HEK293 (cell line): ENCODE data around the gene REPS2.

ENCODE experiments used
- CTCF ChIA-PET: fragments of 350-600 bp; formaldehyde crosslinking; extraction: SDS; loops from one replicate; lab custom pipeline; 2021; ENCODE audit warnings: antibody characterized with exemption; lab: Yijun Ruan, JAX
- POLR2A ChIA-PET: fragments of 300-600 bp; formaldehyde crosslinking; extraction: SDS; loops from one replicate; lab custom pipeline; 2020; ENCODE audit warnings: antibody characterized with exemption, inconsistent platforms; lab: Yijun Ruan, JAX
- H3K27ac ChIP-seq: fragments of 200-500 bp; sonication (Bioruptor generic); 2 replicates; pipeline ENCODE4 v1.5.1; 2014; ENCODE audit warnings: low read depth, low read length, control low read depth, inconsistent platforms; ENCODE audit errors: extremely low read depth
- H3K36me3 ChIP-seq, 2 experiments: fragments of 200-500 bp in 1 of 2; sonication (Bioruptor generic) in 1 of 2; 1 replicate in 1 of 2; 2 replicates in 1 of 2; pipeline ENCODE4 v1.5.1; 2014 to 2017; ENCODE audit warnings: inconsistent platforms in 2 of 2, low read length in 2 of 2; ENCODE audit not compliant: control insufficient read depth in 2 of 2, insufficient read depth in 1 of 2
- H3K4me1 ChIP-seq: fragments of 200-500 bp; sonication (Bioruptor generic); 2 replicates; pipeline ENCODE4 v1.5.1; 2014; ENCODE audit warnings: mild to moderate bottlenecking, low read length, inconsistent platforms; ENCODE audit not compliant: control insufficient read depth, insufficient read depth
- H3K4me3 ChIP-seq: 2 replicates; pipeline ENCODE4 v1.5.1; 2011; ENCODE audit warnings: low read depth, mild to moderate bottlenecking, control low read depth, low read length, moderate library complexity
- H3K9me3 ChIP-seq: fragments of 200-500 bp; sonication (Bioruptor generic); 2 replicates; pipeline ENCODE4 v1.5.1; 2014; ENCODE audit warnings: low read depth, low read length, inconsistent platforms; ENCODE audit not compliant: control insufficient read depth, insufficient read depth
- SP3 ChIP-seq: fragments of 450-650 bp; formaldehyde crosslinking; IDR thresholded peaks from 2 replicates; pipeline ENCODE4 v1.5.1; 2016; ENCODE audit warnings: missing biosample characterization, missing genetic modification characterization
- ZNF10 ChIP-seq: fragments of 450-650 bp; formaldehyde crosslinking; IDR thresholded peaks from 2 replicates; pipeline ENCODE4 v1.5.1; 2017; ENCODE audit warnings: missing biosample characterization, missing genetic modification characterization
- ZNF175 ChIP-seq: fragments of 450-650 bp; formaldehyde crosslinking; IDR thresholded peaks from 2 replicates; pipeline ENCODE4 v1.5.1; 2016; ENCODE audit warnings: missing biosample characterization, missing genetic modification characterization
- ZNF239 ChIP-seq: fragments of 450-650 bp; formaldehyde crosslinking; IDR thresholded peaks from 2 replicates; pipeline ENCODE4 v1.5.1; 2016; ENCODE audit warnings: missing biosample characterization, missing genetic modification characterization
- ZNF48 ChIP-seq: fragments of 450-650 bp; formaldehyde crosslinking; IDR thresholded peaks from 2 replicates; pipeline ENCODE4 v1.5.1; 2016; ENCODE audit warnings: missing biosample characterization, missing genetic modification characterization
- ZNF514 ChIP-seq: fragments of 450-650 bp; formaldehyde crosslinking; IDR thresholded peaks from 2 replicates; pipeline ENCODE4 v1.5.1; 2016; ENCODE audit warnings: missing biosample characterization, missing genetic modification characterization
- ZNF521 ChIP-seq: fragments of 450-650 bp; formaldehyde crosslinking; IDR thresholded peaks from 2 replicates; pipeline ENCODE4 v1.5.1; 2017; ENCODE audit warnings: missing biosample characterization, mild to moderate bottlenecking, missing genetic modification characterization
- ZNF555 ChIP-seq: fragments of 450-650 bp; formaldehyde crosslinking; conservative IDR thresholded peaks from 2 replicates; pipeline ENCODE4 v1.5.1; 2017; ENCODE audit warnings: missing biosample characterization, mild to moderate bottlenecking, missing genetic modification characterization, inconsistent platforms
- ZNF571 ChIP-seq: fragments of 450-650 bp; formaldehyde crosslinking; IDR thresholded peaks from 2 replicates; pipeline ENCODE4 v1.5.0; 2017; ENCODE audit warnings: missing biosample characterization, missing genetic modification characterization
- TF ChIP-seq, protein P1 (sequence below): fragments of 450-650 bp; formaldehyde crosslinking; IDR thresholded peaks from 2 replicates; pipeline ENCODE4 v1.5.1; 2016; ENCODE audit warnings: missing biosample characterization, missing genetic modification characterization
- TF ChIP-seq, protein P2 (sequence below): fragments of 450-650 bp; formaldehyde crosslinking; IDR thresholded peaks from 2 replicates; pipeline ENCODE4 v1.5.1; 2017; ENCODE audit warnings: missing biosample characterization, missing genetic modification characterization
- TF ChIP-seq, protein P3 (sequence below): fragments of 450-650 bp; formaldehyde crosslinking; IDR thresholded peaks from 2 replicates; pipeline ENCODE4 v1.5.1; 2016; ENCODE audit warnings: missing biosample characterization, missing genetic modification characterization
- TF ChIP-seq, protein P4 (sequence below): fragments of 450-650 bp; formaldehyde crosslinking; conservative IDR thresholded peaks from 2 replicates; pipeline ENCODE4 v1.5.1; 2016; ENCODE audit warnings: low read depth, missing biosample characterization, missing genetic modification characterization
- TF ChIP-seq, protein P5 (sequence below): fragments of 450-650 bp; formaldehyde crosslinking; IDR thresholded peaks from 2 replicates; pipeline ENCODE4 v1.5.1; 2016; ENCODE audit warnings: missing biosample characterization, missing genetic modification characterization
- TF ChIP-seq, protein P6 (sequence below): fragments of 450-650 bp; IDR thresholded peaks from 2 replicates; pipeline ENCODE4 v1.5.1; 2018; ENCODE audit warnings: missing biosample characterization, mild to moderate bottlenecking, missing genetic modification characterization

Gene REPS2

DNA sequence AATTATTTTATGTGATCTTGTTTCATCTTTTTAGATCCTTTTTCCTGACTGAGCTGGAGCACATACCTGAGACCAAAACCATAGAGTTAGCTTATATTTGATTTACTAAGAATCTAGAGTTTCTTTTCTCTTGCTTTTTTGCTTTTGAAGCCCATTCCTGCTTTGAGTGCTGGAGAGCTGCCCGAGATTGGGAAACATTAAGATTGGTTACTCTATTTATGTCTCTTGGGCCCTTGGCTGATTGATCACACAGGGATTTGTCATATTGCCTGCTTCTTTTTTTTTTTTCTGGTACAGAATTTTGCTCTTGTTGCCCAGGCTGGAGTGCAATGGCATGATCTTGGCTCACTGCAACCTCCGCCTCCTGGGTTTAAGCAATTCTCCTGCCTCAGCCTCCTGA lies 73.9 kb downstream of the REPS2 start:
- Histone ChIP-seq H3K36me3 (no peaks in the 10 kb centered on the region), H3K4me3 (no peak overlapping the region), H3K9me3 (no peaks in the 10 kb centered on the region), H3K4me1 (peaks cover 7% of the 10 kb centered on the region), H3K27ac (no peak overlapping the region)
- TF ChIP-seq ZNF514 (tag by site-specific recombination): no peak
- TF ChIP-seq ZNF175 (tag by site-specific recombination): no peak
- no peak for TF ChIP-seq ZNF571 (tag by site-specific recombination)
- no peak for TF ChIP-seq ZNF10
- TF ChIP-seq, protein P1, sequence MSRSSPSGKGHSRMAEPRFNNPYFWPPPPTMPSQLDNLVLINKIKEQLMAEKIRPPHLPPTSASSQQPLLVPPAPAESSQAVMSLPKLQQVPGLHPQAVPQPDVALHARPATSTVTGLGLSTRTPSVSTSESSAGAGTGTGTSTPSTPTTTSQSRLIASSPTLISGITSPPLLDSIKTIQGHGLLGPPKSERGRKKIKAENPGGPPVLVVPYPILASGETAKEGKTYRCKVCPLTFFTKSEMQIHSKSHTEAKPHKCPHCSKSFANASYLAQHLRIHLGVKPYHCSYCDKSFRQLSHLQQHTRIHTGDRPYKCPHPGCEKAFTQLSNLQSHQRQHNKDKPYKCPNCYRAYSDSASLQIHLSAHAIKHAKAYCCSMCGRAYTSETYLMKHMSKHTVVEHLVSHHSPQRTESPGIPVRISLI (tag by site-specific recombination): no peak
- TF ChIP-seq, protein P2, sequence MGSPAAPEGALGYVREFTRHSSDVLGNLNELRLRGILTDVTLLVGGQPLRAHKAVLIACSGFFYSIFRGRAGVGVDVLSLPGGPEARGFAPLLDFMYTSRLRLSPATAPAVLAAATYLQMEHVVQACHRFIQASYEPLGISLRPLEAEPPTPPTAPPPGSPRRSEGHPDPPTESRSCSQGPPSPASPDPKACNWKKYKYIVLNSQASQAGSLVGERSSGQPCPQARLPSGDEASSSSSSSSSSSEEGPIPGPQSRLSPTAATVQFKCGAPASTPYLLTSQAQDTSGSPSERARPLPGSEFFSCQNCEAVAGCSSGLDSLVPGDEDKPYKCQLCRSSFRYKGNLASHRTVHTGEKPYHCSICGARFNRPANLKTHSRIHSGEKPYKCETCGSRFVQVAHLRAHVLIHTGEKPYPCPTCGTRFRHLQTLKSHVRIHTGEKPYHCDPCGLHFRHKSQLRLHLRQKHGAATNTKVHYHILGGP (tag by site-specific recombination): no peak
- TF ChIP-seq, protein P3, sequence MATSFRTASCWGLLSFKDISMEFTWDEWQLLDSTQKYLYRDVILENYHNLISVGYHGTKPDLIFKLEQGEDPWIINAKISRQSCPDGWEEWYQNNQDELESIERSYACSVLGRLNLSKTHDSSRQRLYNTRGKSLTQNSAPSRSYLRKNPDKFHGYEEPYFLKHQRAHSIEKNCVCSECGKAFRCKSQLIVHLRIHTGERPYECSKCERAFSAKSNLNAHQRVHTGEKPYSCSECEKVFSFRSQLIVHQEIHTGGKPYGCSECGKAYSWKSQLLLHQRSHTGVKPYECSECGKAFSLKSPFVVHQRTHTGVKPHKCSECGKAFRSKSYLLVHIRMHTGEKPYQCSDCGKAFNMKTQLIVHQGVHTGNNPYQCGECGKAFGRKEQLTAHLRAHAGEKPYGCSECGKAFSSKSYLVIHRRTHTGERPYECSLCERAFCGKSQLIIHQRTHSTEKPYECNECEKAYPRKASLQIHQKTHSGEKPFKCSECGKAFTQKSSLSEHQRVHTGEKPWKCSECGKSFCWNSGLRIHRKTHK (tag by site-specific recombination): no peak
- TF ChIP-seq SP3 (tag by site-specific recombination): no peak
- TF ChIP-seq ZNF48 (tag by site-specific recombination): no peak
- no peak for TF ChIP-seq ZNF239
- TF ChIP-seq, protein P4, sequence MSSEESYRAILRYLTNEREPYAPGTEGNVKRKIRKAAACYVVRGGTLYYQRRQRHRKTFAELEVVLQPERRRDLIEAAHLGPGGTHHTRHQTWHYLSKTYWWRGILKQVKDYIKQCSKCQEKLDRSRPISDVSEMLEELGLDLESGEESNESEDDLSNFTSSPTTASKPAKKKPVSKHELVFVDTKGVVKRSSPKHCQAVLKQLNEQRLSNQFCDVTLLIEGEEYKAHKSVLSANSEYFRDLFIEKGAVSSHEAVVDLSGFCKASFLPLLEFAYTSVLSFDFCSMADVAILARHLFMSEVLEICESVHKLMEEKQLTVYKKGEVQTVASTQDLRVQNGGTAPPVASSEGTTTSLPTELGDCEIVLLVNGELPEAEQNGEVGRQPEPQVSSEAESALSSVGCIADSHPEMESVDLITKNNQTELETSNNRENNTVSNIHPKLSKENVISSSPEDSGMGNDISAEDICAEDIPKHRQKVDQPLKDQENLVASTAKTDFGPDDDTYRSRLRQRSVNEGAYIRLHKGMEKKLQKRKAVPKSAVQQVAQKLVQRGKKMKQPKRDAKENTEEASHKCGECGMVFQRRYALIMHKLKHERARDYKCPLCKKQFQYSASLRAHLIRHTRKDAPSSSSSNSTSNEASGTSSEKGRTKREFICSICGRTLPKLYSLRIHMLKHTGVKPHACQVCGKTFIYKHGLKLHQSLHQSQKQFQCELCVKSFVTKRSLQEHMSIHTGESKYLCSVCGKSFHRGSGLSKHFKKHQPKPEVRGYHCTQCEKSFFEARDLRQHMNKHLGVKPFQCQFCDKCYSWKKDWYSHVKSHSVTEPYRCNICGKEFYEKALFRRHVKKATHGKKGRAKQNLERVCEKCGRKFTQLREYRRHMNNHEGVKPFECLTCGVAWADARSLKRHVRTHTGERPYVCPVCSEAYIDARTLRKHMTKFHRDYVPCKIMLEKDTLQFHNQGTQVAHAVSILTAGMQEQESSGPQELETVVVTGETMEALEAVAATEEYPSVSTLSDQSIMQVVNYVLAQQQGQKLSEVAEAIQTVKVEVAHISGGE (tag by site-specific recombination): no peak
- no peak for TF ChIP-seq ZNF521 (tag by site-specific recombination)
- TF ChIP-seq, protein P5, sequence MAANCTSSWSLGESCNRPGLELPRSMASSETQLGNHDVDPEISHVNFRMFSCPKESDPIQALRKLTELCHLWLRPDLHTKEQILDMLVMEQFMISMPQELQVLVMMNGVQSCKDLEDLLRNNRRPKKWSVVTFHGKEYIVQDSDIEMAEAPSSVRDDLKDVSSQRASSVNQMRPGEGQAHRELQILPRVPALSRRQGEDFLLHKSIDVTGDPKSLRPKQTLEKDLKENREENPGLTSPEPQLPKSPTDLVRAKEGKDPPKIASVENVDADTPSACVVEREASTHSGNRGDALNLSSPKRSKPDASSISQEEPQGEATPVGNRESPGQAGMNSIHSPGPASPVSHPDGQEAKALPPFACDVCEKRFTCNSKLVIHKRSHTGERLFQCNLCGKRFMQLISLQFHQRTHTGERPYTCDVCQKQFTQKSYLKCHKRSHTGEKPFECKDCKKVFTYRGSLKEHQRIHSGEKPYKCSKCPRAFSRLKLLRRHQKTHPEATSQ (tag by site-specific recombination): no peak
- TF ChIP-seq, protein P6, sequence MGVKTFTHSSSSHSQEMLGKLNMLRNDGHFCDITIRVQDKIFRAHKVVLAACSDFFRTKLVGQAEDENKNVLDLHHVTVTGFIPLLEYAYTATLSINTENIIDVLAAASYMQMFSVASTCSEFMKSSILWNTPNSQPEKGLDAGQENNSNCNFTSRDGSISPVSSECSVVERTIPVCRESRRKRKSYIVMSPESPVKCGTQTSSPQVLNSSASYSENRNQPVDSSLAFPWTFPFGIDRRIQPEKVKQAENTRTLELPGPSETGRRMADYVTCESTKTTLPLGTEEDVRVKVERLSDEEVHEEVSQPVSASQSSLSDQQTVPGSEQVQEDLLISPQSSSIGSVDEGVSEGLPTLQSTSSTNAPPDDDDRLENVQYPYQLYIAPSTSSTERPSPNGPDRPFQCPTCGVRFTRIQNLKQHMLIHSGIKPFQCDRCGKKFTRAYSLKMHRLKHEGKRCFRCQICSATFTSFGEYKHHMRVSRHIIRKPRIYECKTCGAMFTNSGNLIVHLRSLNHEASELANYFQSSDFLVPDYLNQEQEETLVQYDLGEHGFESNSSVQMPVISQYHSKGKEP (tag by site-specific recombination): no peak
- no peak for TF ChIP-seq ZNF555
- POLR2A ChIA-PET: no interaction called here
- CTCF ChIA-PET: interaction anchor here (0.6 to 1.9 kb wide), 4 partner anchors 11 to 1612 kb away, joined by 3 to 9 read pairs (median 4); no protein-coding TSS in a partner anchor
